Heart right ventricle (tissue), 16 donors: ENCODE results near the gene HCFC1R1. TPM values are rescaled to one million over a fixed set of nuclear protein-coding genes. Genes with fewer than 3 reads are reported as not detected.
A peak's percentile ranks its signal among the peaks of the same experiment; 100 is the strongest.

Experiments
- ATAC-seq, 8 donors: fragments of 200-7000 bp; cut with Tn5 transposase; one replicate each; pipeline ENCODE4 v1.9.1; 2020; ENCODE audit warnings: mild to moderate bottlenecking in 8 of 8, moderate library complexity in 8 of 8, moderate number of reproducible peaks in 1 of 8
- DNase-seq, 2 donors: peaks; one replicate each; pipeline ENCODE4 v3.0.0-alpha.2; 2020
- H3K27ac ChIP-seq, 10 donors: fragments of 200-600 bp; sonication (generic) in 2 of 10; one replicate each; pipeline versions ENCODE4 v1.5.0 to v1.8.0; 2020 to 2022; ENCODE audit warnings: mild to moderate bottlenecking in 3 of 10
- H3K27me3 ChIP-seq, 7 donors: fragments of 200-600 bp; one replicate each; pipeline ENCODE4 v1.8.0; 2021 to 2022; ENCODE audit warnings: mild to moderate bottlenecking in 2 of 7
- H3K36me3 ChIP-seq, 9 donors: fragments of 200-600 bp; sonication (generic) in 1 of 9; one replicate each; pipeline versions ENCODE4 v1.5.0 to v1.8.0; 2020 to 2022; ENCODE audit warnings: mild to moderate bottlenecking in 2 of 9
- H3K4me1 ChIP-seq, 9 donors: fragments of 200-600 bp; sonication (generic) in 1 of 9; one replicate each; pipeline versions ENCODE4 v1.5.0 to v1.8.0; 2020 to 2022; ENCODE audit warnings: mild to moderate bottlenecking in 4 of 9
- H3K4me3 ChIP-seq, 10 donors: fragments of 200-600 bp; sonication (generic) in 2 of 10; one replicate each; pipeline versions ENCODE4 v1.5.0 to v1.8.0; 2020 to 2022; ENCODE audit warnings: mild to moderate bottlenecking in 7 of 10, moderate library complexity in 2 of 10
- H3K9me3 ChIP-seq, 11 donors: fragments of 200-600 bp in 10 of 11; sonication (generic) in 2 of 11; one replicate each; pipeline versions ENCODE4 v1.5.0 to v1.8.0; 2013 to 2022; ENCODE audit warnings: mild to moderate bottlenecking in 2 of 11, control low read depth in 1 of 11, moderate library complexity in 1 of 11
- WGBS, 2 donors: extraction: QIAGEN DNeasy Blood & Tissue Kit; methylation state at CpG; one replicate each; pipeline ENCODE4 v1.1.7; 2013; ENCODE audit warnings: inconsistent platforms in 1 of 2; 5-methylcytosine and 5-hydroxymethylcytosine counted together
- intact Hi-C, 10 donors: fragments of 100-400 bp; cut with DNase I; formaldehyde crosslinking; loops; one replicate each; pipeline versions ENCODE4 v1.11.1 to v1.14.2; 2022
- polyA plus RNA-seq, 2 donors: library from polyadenylated mRNA; stranded (reverse); fragments of 200-250 nt; gene quantifications; one replicate each; pipeline ENCODE4 v1.2.3, GENCODE V29; 2013
- total RNA-seq, 10 donors: library from RNA; stranded (reverse); fragmentation: NEBNext Ultra II Directional in 3 of 10; extraction: Animal tissue kit (Norgen Biotek cat#: 25700) in 3 of 10; gene quantifications; one replicate each; pipeline versions ENCODE4 v1.2.1 to v1.2.4, GENCODE V29; 2021 to 2023
- TF ChIP-seq, protein P1 (sequence below), 9 donors: fragments of 200-600 bp; sonication (generic) in 2 of 9; IDR thresholded peaks; one replicate each; pipeline versions ENCODE4 v1.5.0 to v1.8.0; 2021 to 2022; ENCODE audit warnings: antibody characterized with exemption in 9 of 9, mild to moderate bottlenecking in 5 of 9, moderate library complexity in 1 of 9
- donor health status: Arrhythmogenic right ventricular cardiomyopathy.
- donor health status: ischemic (EF 13 %, LVEDD 7.1; RV severe dilation, severe dysfunction).
- donor health status: healthy with polysubstance abuse.
- donor health status: DM: no; HTN: yes; CAD: no.
- donor health status: DM: no; HTN: no; CAD: no.
- donor health status: ischemic (EF 25% LVEDD 6.9; RV normal size, moderate dysfunction).
- donor health status: ischemic (EF 25% LVEDD 5.7; RV mildly dilated, moderate dysfunction).
- donor health status: healthy.
- donor health status: DM: yes; HTN: yes; CAD: no.
- donor health status: Ischemic cardiomyopathy.
- donor health status: ischemic (EF 35%, LVEDD 5.7; RV mildly dilated, moderate dysfunction).
- donor health status: nonischemic (EF 11% LVEDD 7.7; RV severe dilation, severe dysfunction).
- donor health status: DM: yes; HTN: yes; CAD: no.
- donor health status: PGD.
- donor health status: ischemic (EF 29% LVEDD 5.4; RV normal size, mild dysfunction).
- donor health status: nonischemic (EF 23%, LVEDD 6.1; RV moderate dilation, normal function).

The HCFC1R1 gene
- total and polyA plus RNA-seq, 12 donors: 41.8 to 370 (median 57.2) TPM

DNA sequence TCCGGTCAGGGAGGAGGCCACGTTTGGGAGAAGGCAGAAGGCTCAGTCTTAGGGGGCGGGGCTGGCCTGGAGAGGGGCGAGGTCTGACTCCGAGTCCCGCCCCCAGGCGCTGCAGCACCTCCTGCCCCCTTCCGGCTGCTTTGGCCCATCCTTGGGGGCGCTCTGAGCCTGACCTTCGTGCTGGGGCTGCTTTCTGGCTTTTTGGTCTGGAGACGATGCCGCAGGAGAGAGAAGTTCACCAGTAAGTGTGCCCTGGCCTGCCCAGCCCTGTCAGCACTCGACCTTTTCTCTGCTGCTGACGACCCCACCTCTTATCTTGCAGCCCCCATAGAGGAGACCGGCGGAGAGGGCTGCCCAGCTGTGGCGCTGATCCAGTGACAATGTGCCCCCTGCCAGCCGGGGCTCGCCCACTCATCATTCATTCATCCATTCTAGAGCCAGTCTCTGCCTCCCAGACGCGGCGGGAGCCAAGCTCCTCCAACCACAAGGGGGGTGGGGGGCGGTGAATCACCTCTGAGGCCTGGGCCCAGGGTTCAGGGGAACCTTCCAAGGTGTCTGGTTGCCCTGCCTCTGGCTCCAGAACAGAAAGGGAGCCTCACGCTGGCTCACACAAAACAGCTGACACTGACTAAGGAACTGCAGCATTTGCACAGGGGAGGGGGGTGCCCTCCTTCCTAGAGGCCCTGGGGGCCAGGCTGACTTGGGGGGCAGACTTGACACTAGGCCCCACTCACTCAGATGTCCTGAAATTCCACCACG is 2.1 kb downstream of the HCFC1R1 start:
- no peaks in the 10 kb centered on the region for H3K9me3 ChIP-seq
- H3K27me3 ChIP-seq: peaks cover 11 to 24% (median 20%) of the 10 kb centered on the region in 7 donors
- TF ChIP-seq, protein P1, sequence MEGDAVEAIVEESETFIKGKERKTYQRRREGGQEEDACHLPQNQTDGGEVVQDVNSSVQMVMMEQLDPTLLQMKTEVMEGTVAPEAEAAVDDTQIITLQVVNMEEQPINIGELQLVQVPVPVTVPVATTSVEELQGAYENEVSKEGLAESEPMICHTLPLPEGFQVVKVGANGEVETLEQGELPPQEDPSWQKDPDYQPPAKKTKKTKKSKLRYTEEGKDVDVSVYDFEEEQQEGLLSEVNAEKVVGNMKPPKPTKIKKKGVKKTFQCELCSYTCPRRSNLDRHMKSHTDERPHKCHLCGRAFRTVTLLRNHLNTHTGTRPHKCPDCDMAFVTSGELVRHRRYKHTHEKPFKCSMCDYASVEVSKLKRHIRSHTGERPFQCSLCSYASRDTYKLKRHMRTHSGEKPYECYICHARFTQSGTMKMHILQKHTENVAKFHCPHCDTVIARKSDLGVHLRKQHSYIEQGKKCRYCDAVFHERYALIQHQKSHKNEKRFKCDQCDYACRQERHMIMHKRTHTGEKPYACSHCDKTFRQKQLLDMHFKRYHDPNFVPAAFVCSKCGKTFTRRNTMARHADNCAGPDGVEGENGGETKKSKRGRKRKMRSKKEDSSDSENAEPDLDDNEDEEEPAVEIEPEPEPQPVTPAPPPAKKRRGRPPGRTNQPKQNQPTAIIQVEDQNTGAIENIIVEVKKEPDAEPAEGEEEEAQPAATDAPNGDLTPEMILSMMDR (IDR thresholded peaks at IDR 0.05): peak in 7 of 9 donors; percentile 28 to 64 (median 46)
- DNase-seq (peak; percentile 80 to 87), ATAC-seq (peak; percentile 35 to 65 (median 54))
- peak overlapping the region; percentile 82 to 100 (median 97) for H3K27ac ChIP-seq
- intact Hi-C loops: no loop called here
- WGBS, 2 donors: 20% methylated on average over 25 of the region's 25 CpGs
- H3K36me3 ChIP-seq: peaks cover 0 to 13% (median 10%) of the 10 kb centered on the region in 9 donors
- peak overlapping the region; percentile 47 to 87 (median 74) for H3K4me3 ChIP-seq
- peaks cover 23 to 69% (median 55%) of the 10 kb centered on the region in 9 donors for H3K4me1 ChIP-seq

DNA sequence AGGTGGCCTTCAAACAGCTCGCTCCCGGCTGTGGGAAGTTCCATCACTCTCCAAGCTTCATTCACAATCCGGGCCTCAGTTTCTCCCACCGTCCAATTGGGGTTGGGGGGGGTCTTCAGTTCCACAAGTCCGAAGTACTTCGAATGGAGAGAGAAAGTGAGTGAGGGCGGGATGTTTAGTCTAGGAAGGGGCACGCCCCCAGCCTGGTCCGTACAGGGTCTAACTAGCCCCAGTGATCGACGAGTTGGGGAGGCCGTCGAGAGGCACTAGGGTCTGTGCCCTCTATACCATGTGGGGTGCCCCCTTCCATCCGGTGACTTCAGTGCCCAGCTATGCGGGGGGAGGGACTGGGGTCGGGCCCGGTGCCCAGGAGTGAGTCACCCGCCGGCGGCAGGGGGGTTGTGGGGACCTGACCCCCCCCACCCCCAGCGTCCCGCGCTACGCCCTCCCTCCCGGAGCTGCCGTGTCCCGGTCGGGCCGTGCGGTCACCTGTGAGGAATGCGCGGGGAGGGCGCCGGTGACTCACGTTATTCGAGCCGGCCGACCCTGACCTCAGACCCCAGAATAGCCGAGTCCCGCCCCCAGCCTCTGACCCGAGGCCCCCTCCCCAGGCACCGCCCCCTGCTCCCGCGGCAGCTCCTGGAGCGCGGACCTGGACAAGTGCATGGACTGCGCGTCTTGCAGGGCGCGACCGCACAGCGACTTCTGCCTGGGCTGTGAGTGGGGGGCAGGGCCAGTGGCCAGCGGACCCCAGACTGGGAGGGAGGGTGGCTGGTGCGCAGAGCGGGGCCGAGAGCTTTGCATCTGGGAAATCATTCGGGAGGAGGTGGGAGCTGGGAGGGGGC is 2.9 kb downstream of the HCFC1R1 start:
- TF ChIP-seq, protein P1 (IDR thresholded peaks at IDR 0.05): no peak
- peak overlapping the region; percentile 82 to 100 (median 97) for H3K27ac ChIP-seq
- intact Hi-C loops: no loop called here
- DNase-seq (peak; percentile 77 to 85), ATAC-seq (peak; percentile 31 to 56 (median 41))
- peaks cover 0 to 5% (median 3%) of the 10 kb centered on the region in 9 donors for H3K36me3 ChIP-seq
- H3K4me3 ChIP-seq: peak overlapping the region; percentile 47 to 87 (median 74)
- no peaks in the 10 kb centered on the region for H3K9me3 ChIP-seq
- 1% methylated on average over 53 to 57 of the region's 57 CpGs for WGBS, 2 donors
- H3K27me3 ChIP-seq: peaks cover 11 to 31% (median 20%) of the 10 kb centered on the region in 7 donors
- H3K4me1 ChIP-seq: peaks cover 23 to 69% (median 55%) of the 10 kb centered on the region in 9 donors

DNA sequence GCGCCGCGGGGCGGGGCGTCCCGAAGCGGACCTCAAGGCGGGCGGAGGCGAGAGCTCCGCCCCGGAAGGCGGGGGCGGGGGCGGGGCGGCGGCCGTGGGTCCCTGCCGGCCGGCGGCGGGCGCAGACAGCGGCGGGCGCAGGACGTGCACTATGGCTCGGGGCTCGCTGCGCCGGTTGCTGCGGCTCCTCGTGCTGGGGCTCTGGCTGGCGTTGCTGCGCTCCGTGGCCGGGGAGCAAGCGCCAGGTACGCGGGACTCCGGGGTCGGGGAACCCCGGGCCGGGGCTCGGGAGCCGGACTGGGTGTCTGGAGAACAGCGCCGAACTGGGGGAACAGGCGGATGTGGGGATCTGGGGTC is 3.5 kb downstream of the HCFC1R1 start, which contains the start of gene TNFRSF12A:
TSS of gene TNFRSF12A (plus strand) at position 122 of the 357 bp plus-strand sequence. CDS start at position 152, 30 bp downstream.
- 0 to 1% methylated on average over 41 to 48 of the region's 49 CpGs for WGBS, 2 donors
- H3K4me3 ChIP-seq: peak within 1 kb of the TSS; percentile 47 to 87 (median 74)
- H3K9me3 ChIP-seq: no peaks in the 10 kb centered on the region
- no peaks in the 10 kb centered on the region for H3K36me3 ChIP-seq
- H3K27me3 ChIP-seq: peaks cover 11 to 34% (median 20%) of the 10 kb centered on the region in 7 donors
- intact Hi-C loops: no loop called here
- peaks cover 23 to 67% (median 55%) of the 10 kb centered on the region in 9 donors for H3K4me1 ChIP-seq
- peak in 7 of 8 donors; percentile 9 to 48 (median 28) for ATAC-seq
- TF ChIP-seq, protein P1 (IDR thresholded peaks at IDR 0.05): peak in 2 of 9 donors; percentile 25 to 26
- DNase-seq: peak; percentile 74 to 80
- peak within 1 kb of the TSS; percentile 82 to 100 (median 97) for H3K27ac ChIP-seq
